ENCODE data around the gene DPPA4. TPM values are rescaled to one million over a fixed set of nuclear protein-coding genes. Genes with fewer than 3 reads are reported as not detected.

Gene DPPA4
- total RNA-seq, 1 donor from 2014 or later, result 215 TPM

DNA sequence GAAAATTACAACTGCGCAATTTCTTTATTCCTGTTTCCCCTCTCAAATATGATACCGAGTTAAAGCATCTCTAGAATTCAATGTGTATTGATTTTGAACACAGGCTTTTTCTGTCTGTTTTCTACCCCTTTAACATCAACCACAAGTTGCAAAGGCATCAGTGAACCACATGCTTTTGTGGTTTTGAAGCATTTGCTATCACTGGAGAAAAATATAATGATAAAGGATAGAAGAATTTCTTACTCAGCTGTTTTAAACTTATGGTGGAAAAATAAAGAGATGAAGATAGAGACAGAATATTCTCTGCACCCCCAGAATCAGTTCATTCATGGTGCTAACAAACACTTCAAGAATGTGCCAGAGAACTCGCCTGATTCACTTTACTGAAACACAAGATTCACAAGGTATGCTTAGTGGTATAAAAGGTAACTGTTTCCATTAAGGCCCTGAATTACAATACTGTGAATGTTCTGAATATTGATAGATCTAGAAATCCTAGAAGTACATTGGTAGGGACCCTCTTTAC, 9.5 kb upstream of the DPPA4 start:
- H3K9me3 Mint-ChIP-seq, result peaks cover 4% of the 10 kb centered on the region
- no peak overlapping the region for H3K9ac ChIP-seq
- no peak overlapping the region for H3K4me3 Mint-ChIP-seq
- peaks cover 5% of the 10 kb centered on the region for H3K36me3 Mint-ChIP-seq
- H3K4me1 ChIP-seq, result peaks cover 7% of the 10 kb centered on the region
- DNase-seq (ENCODE audit: low spot score), result no peak
- no peak overlapping the region for H2AFZ ChIP-seq (replicated peaks)
- H3K4me2 ChIP-seq, result no peak overlapping the region
- H3K4me3 ChIP-seq, result no peak overlapping the region
- no peaks in the 10 kb centered on the region for H3K36me3 ChIP-seq
- H3K4me1 Mint-ChIP-seq, result peaks cover 5% of the 10 kb centered on the region
- no peaks in the 10 kb centered on the region for H4K20me1 ChIP-seq (ENCODE audit: low read depth)
- H3K9me3 ChIP-seq (ENCODE audit: low read depth), result no peaks in the 10 kb centered on the region
- no peaks in the 10 kb centered on the region for H3K27me3 ChIP-seq
- no peaks in the 10 kb centered on the region for H3K79me2 ChIP-seq (ENCODE audit: low read depth)
- no peaks in the 10 kb centered on the region for H3F3A ChIP-seq (ENCODE audit: low read depth)
- H3K27me3 Mint-ChIP-seq (ENCODE audit: insufficient read depth, low read depth), result peaks cover 10% of the 10 kb centered on the region
- H3K27ac Mint-ChIP-seq, result peak overlapping the region; percentile 8
- TF ChIP-seq CTCF (IDR thresholded peaks at IDR 0.05), result no peak
- no peak for TF ChIP-seq EZH2 (IDR thresholded peaks at IDR 0.05)
- TF ChIP-seq EZH2phosphoT487 (IDR thresholded peaks at IDR 0.05), result no peak
- H3K27ac ChIP-seq, result no peak overlapping the region

- Mint-ChIP-seq H3K27ac (no peak overlapping the region), H3K36me3 (peaks cover 5% of the 10 kb centered on the region), H3K4me1 (peaks cover 5% of the 10 kb centered on the region), H3K4me3 (no peak overlapping the region), H3K27me3 (ENCODE audit: insufficient read depth, low read depth) (peaks cover 10% of the 10 kb centered on the region), H3K9me3 (peaks cover 4% of the 10 kb centered on the region)
- H3K79me2 ChIP-seq (ENCODE audit: low read depth), result no peaks in the 10 kb centered on the region
- H3K36me3 ChIP-seq, result no peaks in the 10 kb centered on the region
- no peaks in the 10 kb centered on the region for H3K9me3 ChIP-seq (ENCODE audit: low read depth)
- TF ChIP-seq EZH2 (IDR thresholded peaks at IDR 0.05) (no peak), CTCF (IDR thresholded peaks at IDR 0.05) (no peak), EZH2phosphoT487 (IDR thresholded peaks at IDR 0.05) (no peak)
- no peaks in the 10 kb centered on the region for H4K20me1 ChIP-seq (ENCODE audit: low read depth)
- H3K4me2 ChIP-seq, result no peak overlapping the region
- no peak overlapping the region for H3K9ac ChIP-seq
- H3K27me3 ChIP-seq, result no peaks in the 10 kb centered on the region
- H3F3A ChIP-seq (ENCODE audit: low read depth), result no peaks in the 10 kb centered on the region
- DNase-seq (ENCODE audit: low spot score), result no peak
- H3K4me3 ChIP-seq, result no peak overlapping the region
- H3K4me1 ChIP-seq, result peaks cover 7% of the 10 kb centered on the region
- H2AFZ ChIP-seq (replicated peaks), result peak overlapping the region; percentile 24
- H3K27ac ChIP-seq, result no peak overlapping the region
Measured at GRCh38 chr3:109346099-109346498, 8.8 kb upstream of the DPPA4 start.

DNA sequence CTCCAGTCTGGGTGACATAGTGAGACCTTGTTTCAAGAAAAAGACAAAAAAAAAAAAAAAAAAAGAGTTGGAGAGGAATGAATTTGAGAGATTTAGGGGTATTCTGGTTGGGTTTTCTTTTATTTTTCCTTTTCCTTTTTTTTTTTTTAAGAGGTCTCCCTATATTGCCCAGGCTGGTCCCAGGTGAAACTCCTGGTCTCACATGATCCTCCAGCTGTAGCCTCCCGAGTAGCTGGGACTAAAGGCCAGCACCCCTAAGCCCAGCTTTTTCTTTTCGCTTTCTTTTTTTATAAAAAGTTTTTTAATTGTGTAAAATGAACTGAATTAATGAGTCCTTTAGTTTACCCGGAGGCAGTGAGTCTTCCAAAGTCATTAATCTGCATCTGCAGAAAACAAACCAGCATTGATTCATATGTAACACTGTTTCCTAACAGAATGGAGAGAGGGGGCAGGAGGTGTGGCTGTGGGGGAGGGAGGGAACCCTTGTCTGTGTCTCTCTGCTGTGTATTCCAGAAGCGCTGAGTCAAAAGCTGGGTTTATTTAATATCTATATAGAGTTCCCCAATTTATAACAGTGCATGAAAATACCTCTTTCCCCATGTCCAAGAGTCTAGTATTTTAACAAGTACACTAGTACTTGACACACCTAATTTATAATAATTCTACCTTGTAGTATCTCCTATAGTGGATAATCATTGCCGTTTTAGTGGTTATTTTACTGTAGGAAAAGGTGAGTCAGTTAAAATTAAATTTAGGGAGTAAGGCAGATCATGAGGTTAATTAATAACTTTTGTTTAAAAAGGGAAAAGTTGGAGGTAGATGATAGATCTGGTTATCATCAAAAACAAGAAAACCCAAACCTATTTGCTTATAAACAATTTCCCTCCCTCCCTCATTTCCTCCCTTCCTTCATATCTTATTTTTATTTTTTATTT, 2.6 kb upstream of the DPPA4 start:
- H3K9ac ChIP-seq, result no peak overlapping the region
- no peaks in the 10 kb centered on the region for H3K36me3 ChIP-seq
- H3F3A ChIP-seq (ENCODE audit: low read depth), result peaks cover 33% of the 10 kb centered on the region
- peaks cover 9% of the 10 kb centered on the region for H4K20me1 ChIP-seq (ENCODE audit: low read depth)
- H3K9me3 Mint-ChIP-seq, result no peaks in the 10 kb centered on the region
- TF ChIP-seq EZH2phosphoT487 (IDR thresholded peaks at IDR 0.05) (no peak), CTCF (IDR thresholded peaks at IDR 0.05) (no peak), EZH2 (IDR thresholded peaks at IDR 0.05) (no peak)
- peaks cover 24% of the 10 kb centered on the region for H3K4me1 Mint-ChIP-seq
- H3K4me1 ChIP-seq, result peaks cover 4% of the 10 kb centered on the region
- H3K4me2 ChIP-seq, result no peak overlapping the region
- no peak overlapping the region for H2AFZ ChIP-seq (replicated peaks)
- no peak overlapping the region for H3K27ac Mint-ChIP-seq
- H3K79me2 ChIP-seq (ENCODE audit: low read depth), result peaks cover 33% of the 10 kb centered on the region
- H3K36me3 Mint-ChIP-seq, result peaks cover 3% of the 10 kb centered on the region
- no peaks in the 10 kb centered on the region for H3K9me3 ChIP-seq (ENCODE audit: low read depth)
- H3K4me3 Mint-ChIP-seq, result no peak overlapping the region
- peaks cover 6% of the 10 kb centered on the region for H3K27me3 Mint-ChIP-seq (ENCODE audit: insufficient read depth, low read depth)
- H3K27me3 ChIP-seq, result no peaks in the 10 kb centered on the region
- no peak overlapping the region for H3K4me3 ChIP-seq
- DNase-seq (ENCODE audit: low spot score), result no peak
- no peak overlapping the region for H3K27ac ChIP-seq
